K562 (cell line): Measurements from ENCODE around the gene RNF212B.

ENCODE experiments used
- BRD4 ChIP-seq: fragments of 200-600 bp; sonication (generic); IDR thresholded peaks from 2 replicates; pipeline ENCODE4 v1.6.1; 2017; ENCODE audit warnings: inconsistent platforms
- CEBPZ ChIP-seq: fragments of 150-350 bp; IDR thresholded peaks from 2 replicates; pipeline ENCODE4 v1.6.1; 2014; ENCODE audit warnings: low read depth, mild to moderate bottlenecking, low read length, borderline replicate concordance
- CTCF ChIP-seq, 3 experiments: IDR thresholded peaks in 2 of 3; conservative IDR thresholded peaks in 1 of 3; 2 replicates each; pipeline ENCODE4 v1.5.1; 2011 to 2012; ENCODE audit warnings: low read length in 3 of 3, mild to moderate bottlenecking in 3 of 3, control low read depth in 2 of 3, improper control_type of control experiment in 1 of 3, inconsistent platforms in 1 of 3, low read depth in 1 of 3, mixed read lengths in 1 of 3, moderate library complexity in 1 of 3; ENCODE audit not compliant: insufficient read depth in 2 of 3
- EP300 ChIP-seq: IDR thresholded peaks from 2 replicates; pipeline ENCODE4 v1.6.1; 2012; ENCODE audit warnings: low read length, improper control_type of control experiment
- HNRNPLL ChIP-seq: fragments of 200-400 bp; formaldehyde crosslinking; IDR thresholded peaks from 2 replicates; pipeline ENCODE4 v1.6.1; 2017; ENCODE audit warnings: low read length, low read depth, mild to moderate bottlenecking; ENCODE audit not compliant: poor library complexity, severe bottlenecking
- JUNB ChIP-seq: fragments of 450-650 bp; formaldehyde crosslinking; conservative IDR thresholded peaks from 2 replicates; pipeline ENCODE4 v1.4.0; 2020; ENCODE audit warnings: mild to moderate bottlenecking
- MAFK ChIP-seq: IDR thresholded peaks from 2 replicates; pipeline ENCODE4 v1.6.1; 2011; ENCODE audit warnings: low read length, improper control_type of control experiment
- NFIC ChIP-seq: fragments of 450-650 bp; IDR thresholded peaks from 2 replicates; pipeline ENCODE4 v1.6.1; 2017; ENCODE audit warnings: mild to moderate bottlenecking, inconsistent platforms
- SRSF7 ChIP-seq: fragments of 200-400 bp; formaldehyde crosslinking; optimal IDR thresholded peaks from 2 replicates; pipeline ENCODE3; 2017; ENCODE audit warnings: mild to moderate bottlenecking, low read depth, low read length
- TAF1 ChIP-seq: IDR thresholded peaks from 2 replicates; pipeline ENCODE4 v1.6.1; 2011; ENCODE audit warnings: mild to moderate bottlenecking, low read length, moderate library complexity; ENCODE audit not compliant: insufficient read depth, control insufficient read depth, severe bottlenecking; ENCODE audit errors: extremely low read depth
- TCF7L2 ChIP-seq: fragments of 150-350 bp; IDR thresholded peaks from 2 replicates; pipeline ENCODE4 v1.6.1; 2016; ENCODE audit warnings: low read depth, mild to moderate bottlenecking, low read length, moderate library complexity
- ZBTB33 ChIP-seq: sonication (generic); formaldehyde crosslinking; IDR thresholded peaks from 2 replicates; pipeline ENCODE4 v1.8.1; 2023; ENCODE audit warnings: mild to moderate bottlenecking, missing genetic modification reagents
- ZNF282 ChIP-seq: sonication (generic); formaldehyde crosslinking; IDR thresholded peaks from 2 replicates; pipeline ENCODE4 v1.8.1; 2023; ENCODE audit warnings: missing genetic modification reagents
- TF ChIP-seq, protein P1 (sequence below), 2 experiments: fragments of 450-650 bp; formaldehyde crosslinking in 1 of 2; IDR thresholded peaks; 2 replicates each; pipeline versions ENCODE4 v1.4.0 to v1.6.1; 2014 to 2020; ENCODE audit warnings: mild to moderate bottlenecking in 2 of 2, borderline replicate concordance in 1 of 2, low read depth in 1 of 2

- TF ChIP-seq, protein P1, sequence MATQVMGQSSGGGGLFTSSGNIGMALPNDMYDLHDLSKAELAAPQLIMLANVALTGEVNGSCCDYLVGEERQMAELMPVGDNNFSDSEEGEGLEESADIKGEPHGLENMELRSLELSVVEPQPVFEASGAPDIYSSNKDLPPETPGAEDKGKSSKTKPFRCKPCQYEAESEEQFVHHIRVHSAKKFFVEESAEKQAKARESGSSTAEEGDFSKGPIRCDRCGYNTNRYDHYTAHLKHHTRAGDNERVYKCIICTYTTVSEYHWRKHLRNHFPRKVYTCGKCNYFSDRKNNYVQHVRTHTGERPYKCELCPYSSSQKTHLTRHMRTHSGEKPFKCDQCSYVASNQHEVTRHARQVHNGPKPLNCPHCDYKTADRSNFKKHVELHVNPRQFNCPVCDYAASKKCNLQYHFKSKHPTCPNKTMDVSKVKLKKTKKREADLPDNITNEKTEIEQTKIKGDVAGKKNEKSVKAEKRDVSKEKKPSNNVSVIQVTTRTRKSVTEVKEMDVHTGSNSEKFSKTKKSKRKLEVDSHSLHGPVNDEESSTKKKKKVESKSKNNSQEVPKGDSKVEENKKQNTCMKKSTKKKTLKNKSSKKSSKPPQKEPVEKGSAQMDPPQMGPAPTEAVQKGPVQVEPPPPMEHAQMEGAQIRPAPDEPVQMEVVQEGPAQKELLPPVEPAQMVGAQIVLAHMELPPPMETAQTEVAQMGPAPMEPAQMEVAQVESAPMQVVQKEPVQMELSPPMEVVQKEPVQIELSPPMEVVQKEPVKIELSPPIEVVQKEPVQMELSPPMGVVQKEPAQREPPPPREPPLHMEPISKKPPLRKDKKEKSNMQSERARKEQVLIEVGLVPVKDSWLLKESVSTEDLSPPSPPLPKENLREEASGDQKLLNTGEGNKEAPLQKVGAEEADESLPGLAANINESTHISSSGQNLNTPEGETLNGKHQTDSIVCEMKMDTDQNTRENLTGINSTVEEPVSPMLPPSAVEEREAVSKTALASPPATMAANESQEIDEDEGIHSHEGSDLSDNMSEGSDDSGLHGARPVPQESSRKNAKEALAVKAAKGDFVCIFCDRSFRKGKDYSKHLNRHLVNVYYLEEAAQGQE (IDR thresholded peaks at IDR 0.05; ENCODE audit: borderline replicate concordance) = no peak
- TF ChIP-seq, protein P1 (CRISPR knock-in tag; IDR thresholded peaks at IDR 0.05; ENCODE audit: low read depth) = no peak
- TF ChIP-seq NFIC (peak; percentile 36), EP300 (no peak), JUNB (CRISPR knock-in tag) (no peak), MAFK (no peak), HNRNPLL (peak; percentile 11), BRD4 (no peak), CTCF (IDR thresholded peaks at IDR 0.05 in 2 of 3, conservative IDR thresholded peaks at IDR 0.05 in 1 of 3; ENCODE audit: insufficient read depth in 2 of 3, low read depth in 1 of 3, low read length in 3 of 3) (peak in 2 of 3 experiments; percentile 26 to 35; a peak in 3 of 6 replicates), TAF1 (no peak), SRSF7 (no peak), CEBPZ (no peak), TCF7L2 (no peak), ZBTB33 (CRISPR knock-in tag) (no peak), ZNF282 (CRISPR knock-in tag) (no peak)
Measured at GRCh38 chr14:23237772-23238594, at the start of gene RNF212B.
